ENCODE measurements around the gene DAZAP2.

DNA sequence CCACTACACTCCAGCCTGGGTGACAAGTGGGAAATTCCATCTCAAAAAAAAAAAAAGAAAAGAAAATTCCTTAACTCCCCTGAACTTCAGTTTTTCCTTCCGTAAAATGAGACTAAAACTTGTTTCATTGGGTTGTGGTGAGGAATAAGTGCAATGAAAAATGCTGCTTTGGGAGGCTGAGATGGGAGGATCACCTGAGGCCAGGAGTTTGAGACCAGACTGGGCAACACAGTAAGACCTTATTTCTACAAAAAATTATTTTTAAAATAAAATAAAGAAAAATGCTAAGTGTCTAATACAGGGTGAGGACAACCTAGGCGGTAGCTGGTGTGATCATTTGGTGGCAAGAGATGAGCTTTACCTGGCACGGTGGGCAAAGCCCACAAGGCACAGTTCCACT, 24.7 kb downstream of the DAZAP2 start:
- TF ChIP-seq POLR2A (IDR thresholded peaks at IDR 0.05) (no peak), POLR2AphosphoS5 (IDR thresholded peaks at IDR 0.05) (no peak)
- TF ChIP-seq, protein P1, sequence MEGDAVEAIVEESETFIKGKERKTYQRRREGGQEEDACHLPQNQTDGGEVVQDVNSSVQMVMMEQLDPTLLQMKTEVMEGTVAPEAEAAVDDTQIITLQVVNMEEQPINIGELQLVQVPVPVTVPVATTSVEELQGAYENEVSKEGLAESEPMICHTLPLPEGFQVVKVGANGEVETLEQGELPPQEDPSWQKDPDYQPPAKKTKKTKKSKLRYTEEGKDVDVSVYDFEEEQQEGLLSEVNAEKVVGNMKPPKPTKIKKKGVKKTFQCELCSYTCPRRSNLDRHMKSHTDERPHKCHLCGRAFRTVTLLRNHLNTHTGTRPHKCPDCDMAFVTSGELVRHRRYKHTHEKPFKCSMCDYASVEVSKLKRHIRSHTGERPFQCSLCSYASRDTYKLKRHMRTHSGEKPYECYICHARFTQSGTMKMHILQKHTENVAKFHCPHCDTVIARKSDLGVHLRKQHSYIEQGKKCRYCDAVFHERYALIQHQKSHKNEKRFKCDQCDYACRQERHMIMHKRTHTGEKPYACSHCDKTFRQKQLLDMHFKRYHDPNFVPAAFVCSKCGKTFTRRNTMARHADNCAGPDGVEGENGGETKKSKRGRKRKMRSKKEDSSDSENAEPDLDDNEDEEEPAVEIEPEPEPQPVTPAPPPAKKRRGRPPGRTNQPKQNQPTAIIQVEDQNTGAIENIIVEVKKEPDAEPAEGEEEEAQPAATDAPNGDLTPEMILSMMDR (IDR thresholded peaks at IDR 0.05): no peak
